GM23338 (cell line): ENCODE measurements around the gene IMPA2.

ENCODE experiments used
- CREB1 ChIP-seq: fragments of 250-450 bp; sonication (Bioruptor Pico); IDR thresholded peaks from 2 replicates; pipeline ENCODE4 v1.5.0; 2020; ENCODE audit warnings: low read depth, mild to moderate bottlenecking, moderate library complexity
- CTCF ChIP-seq, 2 experiments: fragments of 200-600 bp in 1 of 2; sonication (generic) in 1 of 2; conservative IDR thresholded peaks; 2 replicates each; pipeline versions ENCODE4 v1.5.1 to v1.6.1; 2016 to 2017; ENCODE audit warnings: antibody characterized with exemption in 2 of 2, low read depth in 2 of 2, mild to moderate bottlenecking in 2 of 2, moderate library complexity in 1 of 2
- ETS1 ChIP-seq: IDR thresholded peaks from 2 replicates; pipeline ENCODE4 v1.6.1; 2016; ENCODE audit warnings: antibody characterized with exemption
- EZH2 ChIP-seq: fragments of 200-600 bp; sonication (generic); IDR thresholded peaks from one replicate; pipeline ENCODE4 v1.8.0; 2017; ENCODE audit warnings: antibody characterized with exemption, mild to moderate bottlenecking, low read depth; ENCODE audit not compliant: unreplicated experiment
- EZH2phosphoT487 ChIP-seq: fragments of 200-600 bp; sonication (generic); IDR thresholded peaks from one replicate; pipeline ENCODE4 v1.8.1; 2018; ENCODE audit warnings: antibody characterized with exemption; ENCODE audit not compliant: unreplicated experiment
- JUNB ChIP-seq: IDR thresholded peaks from one replicate; pipeline ENCODE4 v1.6.1; 2016; ENCODE audit warnings: antibody characterized with exemption; ENCODE audit not compliant: unreplicated experiment
- NANOG ChIP-seq: IDR thresholded peaks from 2 replicates; pipeline ENCODE4 v1.6.1; 2016; ENCODE audit warnings: antibody characterized with exemption, borderline replicate concordance
- POLR2AphosphoS5 ChIP-seq: IDR thresholded peaks from 2 replicates; pipeline ENCODE4 v1.6.1; 2016; ENCODE audit warnings: antibody characterized with exemption, low read depth
- REST ChIP-seq: IDR thresholded peaks from one replicate; pipeline ENCODE4 v1.6.1; 2018; ENCODE audit warnings: antibody characterized with exemption; ENCODE audit not compliant: unreplicated experiment
- STAT1 ChIP-seq: IDR thresholded peaks from one replicate; pipeline ENCODE4 v1.6.1; 2016; ENCODE audit warnings: antibody characterized with exemption; ENCODE audit not compliant: unreplicated experiment
- ZNF114 ChIP-seq: fragments of 250-450 bp; sonication (Bioruptor Pico); IDR thresholded peaks from 2 replicates; pipeline ENCODE4 v1.5.0; 2020; ENCODE audit warnings: mild to moderate bottlenecking, moderate library complexity
- ZNF331 ChIP-seq: fragments of 250-450 bp; sonication (Bioruptor Pico); IDR thresholded peaks from 2 replicates; pipeline ENCODE4 v1.5.0; 2020; ENCODE audit warnings: low read depth, mild to moderate bottlenecking, moderate library complexity

GRCh38 chr18:11987527-11987926 is 6.2 kb downstream of the IMPA2 start:
- no peak for TF ChIP-seq POLR2AphosphoS5
- no peak for TF ChIP-seq CTCF (conservative IDR thresholded peaks at IDR 0.05; ENCODE audit: low read depth in 2 of 2)
- no peak for TF ChIP-seq REST
- TF ChIP-seq ZNF331 (CRISPR knock-in tag), result no peak
- no peak for TF ChIP-seq EZH2
- no peak for TF ChIP-seq JUNB
- TF ChIP-seq CREB1 (CRISPR knock-in tag), result no peak
- no peak for TF ChIP-seq EZH2phosphoT487
- TF ChIP-seq STAT1, result no peak
- TF ChIP-seq ETS1, result no peak
- TF ChIP-seq NANOG, result no peak
- no peak for TF ChIP-seq ZNF114
